Mesenchymal stem cell (in vitro differentiated cells and primary cell): ENCODE measurements around the gene FEZ2.

Experiments
- DNase-seq: peaks from one replicate; pipeline ENCODE4 v3.0.0-alpha.2; 2013
- H2AFZ ChIP-seq: one replicate; pipeline ENCODE4 v1.6.1; 2013; ENCODE audit warnings: low read depth, mild to moderate bottlenecking, control low read depth, inconsistent platforms, low read length, moderate library complexity
- H2AK5ac ChIP-seq: 2 replicates; pipeline ENCODE4 v1.6.1; 2013; ENCODE audit warnings: low read length, moderate library complexity, mild to moderate bottlenecking, inconsistent platforms; ENCODE audit not compliant: severe bottlenecking
- H2BK120ac ChIP-seq: one replicate; pipeline ENCODE4 v1.6.1; 2013; ENCODE audit warnings: low read depth, mild to moderate bottlenecking, inconsistent platforms, low read length, moderate library complexity
- H2BK12ac ChIP-seq, 2 experiments: one replicate each; pipeline ENCODE4 v1.6.1; 2013; ENCODE audit warnings: inconsistent platforms in 2 of 2, low read length in 2 of 2, mild to moderate bottlenecking in 2 of 2, moderate library complexity in 2 of 2, control low read depth in 1 of 2
- H2BK15ac ChIP-seq: one replicate; pipeline ENCODE4 v1.6.1; 2013; ENCODE audit warnings: mild to moderate bottlenecking, low read depth, inconsistent platforms; ENCODE audit not compliant: poor library complexity, severe bottlenecking
- H2BK5ac ChIP-seq: 2 replicates; pipeline ENCODE4 v1.6.1; 2013; ENCODE audit warnings: low read depth, mild to moderate bottlenecking, low read length, control low read depth, inconsistent platforms; ENCODE audit not compliant: poor library complexity, severe bottlenecking
- H3K14ac ChIP-seq, 2 experiments: one replicate each; pipeline ENCODE4 v1.6.1; 2013; ENCODE audit warnings: inconsistent platforms in 2 of 2, low read length in 2 of 2, control low read depth in 1 of 2, mild to moderate bottlenecking in 1 of 2, moderate library complexity in 1 of 2
- H3K18ac ChIP-seq, 2 experiments: one replicate each; pipeline ENCODE4 v1.6.1; 2013; ENCODE audit warnings: inconsistent platforms in 2 of 2, low read length in 2 of 2, control low read depth in 1 of 2, low read depth in 1 of 2, mild to moderate bottlenecking in 1 of 2
- H3K23ac ChIP-seq, 2 experiments: one replicate each; pipeline ENCODE4 v1.6.1; 2013; ENCODE audit warnings: inconsistent platforms in 2 of 2, low read length in 2 of 2, mild to moderate bottlenecking in 2 of 2, moderate library complexity in 2 of 2, control low read depth in 1 of 2
- H3K27ac ChIP-seq: 2 replicates; pipeline ENCODE4 v1.5.1; 2013; ENCODE audit warnings: mild to moderate bottlenecking, moderate library complexity, low read length, control low read depth, inconsistent platforms; ENCODE audit not compliant: poor library complexity, severe bottlenecking
- H3K27me3 ChIP-seq, 2 experiments: 2 replicates each; pipeline versions ENCODE4 v1.6.1 to v1.7.0; 2013; ENCODE audit warnings: low read length in 2 of 2, mild to moderate bottlenecking in 2 of 2, moderate library complexity in 2 of 2, control low read depth in 1 of 2, inconsistent platforms in 1 of 2; ENCODE audit not compliant: control insufficient read depth in 1 of 2, insufficient read depth in 1 of 2
- H3K36me3 ChIP-seq, 2 experiments: 2 replicates each; pipeline versions ENCODE4 v1.6.1 to v1.7.0; 2013; ENCODE audit warnings: low read length in 2 of 2, control low read depth in 1 of 2, inconsistent platforms in 1 of 2, low read depth in 1 of 2, mild to moderate bottlenecking in 1 of 2; ENCODE audit not compliant: insufficient read depth in 2 of 2, control insufficient read depth in 1 of 2
- H3K4ac ChIP-seq, 2 experiments: one replicate each; pipeline ENCODE4 v1.6.1; 2013; ENCODE audit warnings: inconsistent platforms in 2 of 2, low read length in 2 of 2, mild to moderate bottlenecking in 2 of 2, moderate library complexity in 2 of 2, control low read depth in 1 of 2, low read depth in 1 of 2
- H3K4me1 ChIP-seq: 2 replicates; pipeline ENCODE4 v1.6.1; 2013; ENCODE audit warnings: low read depth, low read length, control low read depth; ENCODE audit not compliant: control insufficient read depth, insufficient read depth
- H3K4me2 ChIP-seq: 2 replicates; pipeline ENCODE4 v1.6.1; 2013; ENCODE audit warnings: low read length, mild to moderate bottlenecking, inconsistent platforms; ENCODE audit not compliant: poor library complexity, severe bottlenecking
- H3K4me3 ChIP-seq, 2 experiments: 2 replicates each; pipeline versions ENCODE4 v1.5.1 to v1.7.0; 2013; ENCODE audit warnings: low read length in 2 of 2, mild to moderate bottlenecking in 2 of 2, control low read depth in 1 of 2, low read depth in 1 of 2; ENCODE audit not compliant: insufficient read depth in 1 of 2
- H3K79me1 ChIP-seq: replicated peaks from 2 replicates; pipeline ENCODE4 v1.6.1; 2013; ENCODE audit warnings: mild to moderate bottlenecking, control low read depth, low read length, inconsistent platforms; ENCODE audit not compliant: poor library complexity, severe bottlenecking
- H3K9ac ChIP-seq: 2 replicates; pipeline ENCODE4 v1.7.0; 2013; ENCODE audit warnings: mild to moderate bottlenecking, low read length, moderate library complexity
- H3K9me3 ChIP-seq: 2 replicates; pipeline ENCODE4 v1.7.0; 2013; ENCODE audit warnings: mild to moderate bottlenecking, low read length; ENCODE audit not compliant: control insufficient read depth
- H4K8ac ChIP-seq: one replicate; pipeline ENCODE4 v1.6.1; 2013; ENCODE audit warnings: inconsistent platforms, mild to moderate bottlenecking, low read length, moderate library complexity
- H4K91ac ChIP-seq: one replicate; pipeline ENCODE4 v1.6.1; 2013; ENCODE audit warnings: mild to moderate bottlenecking, low read length, inconsistent platforms

Gene FEZ2

GRCh38 chr2:36507408-36507812 is 90.6 kb downstream of the FEZ2 start:
- no peaks in the 10 kb centered on the region for H3K9me3 ChIP-seq
- no peak overlapping the region for H3K4me3 ChIP-seq
- no peak overlapping the region for H2AFZ ChIP-seq
- H3K4ac ChIP-seq, result no peak overlapping the region
- H2BK15ac ChIP-seq, result no peak overlapping the region
- H2BK5ac ChIP-seq, result no peak overlapping the region
- no peak overlapping the region for H3K14ac ChIP-seq
- peaks cover 19% of the 10 kb centered on the region for H3K79me1 ChIP-seq
- no peak overlapping the region for H3K4me2 ChIP-seq
- H4K8ac ChIP-seq, result no peak overlapping the region
- H3K23ac ChIP-seq, result no peak overlapping the region
- H3K18ac ChIP-seq, result no peak overlapping the region
- H3K4me1 ChIP-seq, result peaks cover 1% of the 10 kb centered on the region
- H3K27ac ChIP-seq, result no peak overlapping the region
- H2BK12ac ChIP-seq, result no peak overlapping the region
- H4K91ac ChIP-seq, result no peak overlapping the region
- H2BK120ac ChIP-seq, result no peak overlapping the region
- peaks cover 24 to 60% of the 10 kb centered on the region in 2 experiments for H3K36me3 ChIP-seq
- H3K9ac ChIP-seq, result no peak overlapping the region
- peak; percentile 78 for DNase-seq
- no peaks in the 10 kb centered on the region for H3K27me3 ChIP-seq
- H2AK5ac ChIP-seq, result no peak overlapping the region
